ACC112 (cell line): ENCODE results near the gene FAM83G.
A peak's percentile ranks its signal among the peaks of the same experiment; 100 is the strongest.

Experiments
- H2AFZ ChIP-seq: fragments of 200-600 bp; sonication (generic); one replicate; pipeline ENCODE4 v1.6.0; 2017; ENCODE audit warnings: antibody characterized with exemption, low read length; ENCODE audit not compliant: unreplicated experiment
- H3K27ac ChIP-seq: fragments of 200-600 bp; sonication (generic); 2 replicates; pipeline ENCODE4 v1.5.1; 2014; ENCODE audit warnings: low read depth, mild to moderate bottlenecking, antibody characterized with exemption, low read length, moderate library complexity
- H3K27me3 ChIP-seq: fragments of 200-600 bp; sonication (generic); 2 replicates; pipeline ENCODE4 v1.6.1; 2014; ENCODE audit warnings: mild to moderate bottlenecking, antibody characterized with exemption, low read length, moderate library complexity, mixed read lengths; ENCODE audit not compliant: insufficient read depth
- H3K36me3 ChIP-seq: fragments of 200-600 bp; sonication (generic); 2 replicates; pipeline ENCODE4 v1.6.1; 2016; ENCODE audit warnings: mild to moderate bottlenecking, antibody characterized with exemption, low read length, moderate library complexity, mixed read lengths; ENCODE audit not compliant: insufficient read depth
- H3K4me1 ChIP-seq: fragments of 200-600 bp; sonication (generic); one replicate; pipeline ENCODE4 v1.6.1; 2016; ENCODE audit warnings: low read length, mixed read lengths; ENCODE audit not compliant: insufficient read depth, unreplicated experiment, control insufficient read depth
- H3K4me3 ChIP-seq: fragments of 200-600 bp; sonication (generic); 2 replicates; pipeline ENCODE4 v1.5.1; 2014; ENCODE audit warnings: mild to moderate bottlenecking, low read depth, low read length
- H3K79me2 ChIP-seq: fragments of 200-600 bp; sonication (generic); one replicate; pipeline ENCODE4 v1.6.0; 2016; ENCODE audit warnings: low read length; ENCODE audit not compliant: control insufficient read depth, unreplicated experiment, insufficient read depth

Gene FAM83G

DNA sequence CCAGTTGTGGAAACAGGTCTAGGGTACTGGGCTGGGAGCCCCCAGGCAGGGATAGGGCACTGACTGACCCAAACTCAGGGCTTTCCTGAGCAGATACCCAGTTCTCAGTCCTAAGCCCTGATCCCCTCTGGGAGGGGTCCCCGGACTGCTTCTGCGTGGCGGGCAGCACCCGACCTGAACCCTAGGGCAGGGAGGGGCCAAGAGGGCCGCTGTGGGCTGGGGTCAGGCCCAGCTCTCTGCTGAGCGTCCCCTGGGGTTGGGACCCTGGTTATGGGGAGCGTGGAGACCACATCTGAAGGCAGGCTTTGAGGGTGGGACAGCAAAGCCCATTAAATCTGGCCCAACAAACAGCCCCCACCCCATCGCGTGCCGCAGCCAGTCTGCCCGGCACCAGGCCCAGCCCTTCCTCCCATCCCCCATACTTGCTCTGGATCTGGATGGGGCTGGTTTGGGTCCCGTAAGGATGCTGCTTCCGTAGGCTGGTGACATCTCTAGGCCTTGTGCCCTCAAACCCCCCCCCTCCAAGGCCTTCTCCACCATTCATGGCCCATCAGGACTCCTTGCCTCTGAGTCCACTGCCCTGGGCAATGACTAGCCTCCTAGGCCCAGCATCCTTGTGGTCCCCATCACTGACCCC, 691 bp upstream of the FAM83G start:
- Histone ChIP-seq H2AFZ (no peak overlapping the region), H3K4me1 (peaks cover 29% of the 10 kb centered on the region), H3K36me3 (no peaks in the 10 kb centered on the region), H3K79me2 (peaks cover 36% of the 10 kb centered on the region), H3K27me3 (no peaks in the 10 kb centered on the region), H3K4me3 (peak overlapping the region; percentile 95), H3K27ac (peak overlapping the region; percentile 58; the same call in 1 of the 2 replicates)

DNA sequence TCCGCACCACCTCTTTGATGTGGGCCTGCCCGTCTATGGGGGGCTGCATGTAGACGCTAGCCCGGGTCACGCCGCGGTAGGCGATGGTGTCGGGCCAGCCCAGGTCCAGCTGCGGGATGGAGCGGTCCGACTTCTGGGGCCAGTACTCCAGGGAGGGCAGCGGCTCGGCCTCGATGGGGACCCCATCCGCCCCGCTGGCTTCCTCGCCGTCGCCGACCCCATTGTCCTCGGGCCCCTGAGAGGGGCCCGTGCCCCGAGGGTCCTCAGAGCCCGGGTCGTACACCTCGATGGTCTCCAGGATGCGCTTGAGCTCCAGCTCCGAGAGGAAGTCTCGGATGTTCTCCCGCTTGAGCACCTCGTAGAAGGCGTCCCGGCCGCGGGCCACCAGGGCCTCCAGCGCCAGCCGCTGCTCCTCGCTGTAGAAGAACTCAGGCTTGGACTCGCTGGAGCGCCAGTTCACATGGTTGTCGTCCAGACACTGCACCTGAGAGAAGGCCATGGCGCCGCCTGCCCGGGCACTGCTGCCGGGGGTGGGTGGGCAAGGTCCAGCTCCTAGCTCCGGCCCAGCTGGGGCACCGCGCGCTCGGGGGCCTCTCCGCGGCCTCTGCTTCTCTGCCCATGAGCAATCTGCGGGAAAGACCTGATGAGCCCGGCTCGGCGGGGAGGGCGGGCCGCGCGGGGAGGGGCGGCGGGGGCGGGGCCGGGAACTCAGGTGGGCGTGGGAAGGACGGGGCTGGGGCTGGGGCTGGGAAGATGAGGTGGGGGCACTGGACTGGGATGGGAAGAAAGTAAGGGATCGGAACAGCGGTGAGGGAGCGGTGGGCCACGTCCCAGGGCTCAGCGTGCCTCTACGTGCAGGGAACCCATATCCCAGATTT, 782 bp downstream of the FAM83G start:
- Histone ChIP-seq H2AFZ (peak overlapping the region; percentile 77), H3K27ac (peak overlapping the region; percentile 41; the same call in 1 of the 2 replicates), H3K79me2 (peaks cover 47% of the 10 kb centered on the region), H3K4me1 (peaks cover 29% of the 10 kb centered on the region), H3K36me3 (no peaks in the 10 kb centered on the region), H3K4me3 (peak overlapping the region; percentile 95), H3K27me3 (no peaks in the 10 kb centered on the region)

GRCh38 chr17:19002805-19003542, 1.6 kb downstream of the FAM83G start:
- Histone ChIP-seq H3K79me2 (peaks cover 52% of the 10 kb centered on the region), H3K27ac (no peak overlapping the region), H2AFZ (no peak overlapping the region)

GRCh38 chr17:19001907-19002590, 2.5 kb downstream of the FAM83G start:
- H3K36me3 ChIP-seq: peaks cover 10% of the 10 kb centered on the region; the same call in 1 of the 2 replicates
- no peak overlapping the region for H2AFZ ChIP-seq
- H3K4me3 ChIP-seq: peak overlapping the region; percentile 95
- peaks cover 61% of the 10 kb centered on the region for H3K79me2 ChIP-seq
- H3K27ac ChIP-seq: no peak overlapping the region
- H3K4me1 ChIP-seq: peaks cover 29% of the 10 kb centered on the region
- no peaks in the 10 kb centered on the region for H3K27me3 ChIP-seq

More at GRCh38 chr17:19002805-19003542, 1.6 kb downstream of the FAM83G start:
- Histone ChIP-seq H3K27me3 (no peaks in the 10 kb centered on the region), H3K4me1 (peaks cover 29% of the 10 kb centered on the region), H3K4me3 (peak overlapping the region; percentile 95), H3K36me3 (peaks cover under 1% of the 10 kb centered on the region; the same call in 1 of the 2 replicates)

DNA sequence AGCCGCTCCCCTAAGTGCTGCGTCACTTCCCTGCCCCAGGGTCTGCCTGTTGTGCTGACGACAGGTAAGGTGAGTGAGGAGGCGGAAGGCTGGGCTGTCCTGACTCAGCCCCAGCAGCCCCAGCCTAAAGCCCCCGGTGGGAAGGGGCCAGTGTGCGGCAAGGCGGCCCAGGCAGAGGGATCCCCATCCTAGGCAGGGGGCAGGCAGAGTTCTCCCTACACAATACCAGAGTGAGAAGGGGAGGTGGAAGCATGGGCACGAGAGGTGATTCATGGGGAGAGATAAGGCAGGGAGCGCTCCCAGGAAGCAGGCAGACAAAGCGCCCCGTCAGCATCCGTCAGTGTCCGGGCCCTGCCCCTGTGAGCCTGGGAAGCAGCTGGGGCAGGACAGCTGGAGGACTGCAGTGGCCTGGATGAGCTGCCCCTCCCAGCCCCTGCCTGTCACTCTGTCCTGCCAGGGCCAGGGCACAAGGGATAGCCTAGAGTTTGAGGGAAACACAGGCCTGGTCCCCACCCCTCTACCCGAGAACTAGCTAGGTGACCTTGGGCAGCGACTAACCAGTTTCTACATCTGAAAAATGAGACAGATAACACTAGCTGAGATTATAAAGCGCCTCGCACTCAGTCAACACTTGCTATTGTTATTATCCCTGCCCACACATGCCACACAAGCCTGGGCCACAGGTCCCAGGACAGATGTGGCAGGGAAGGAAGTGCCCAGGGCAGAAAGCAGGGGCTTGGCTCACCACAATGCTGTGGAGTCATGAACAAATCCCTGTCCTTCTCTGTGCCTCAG, 3.8 kb downstream of the FAM83G start:
- Histone ChIP-seq H3K79me2 (peaks cover 72% of the 10 kb centered on the region), H2AFZ (no peak overlapping the region), H3K27ac (peak overlapping the region; percentile 45; the same call in 1 of the 2 replicates), H3K27me3 (no peaks in the 10 kb centered on the region), H3K4me1 (peaks cover 29% of the 10 kb centered on the region), H3K4me3 (peak overlapping the region; percentile 21; the same call in 1 of the 2 replicates), H3K36me3 (peaks cover 23% of the 10 kb centered on the region; the same call in 1 of the 2 replicates)

- H3K79me2 ChIP-seq: peaks cover 76% of the 10 kb centered on the region
- H3K4me3 ChIP-seq: no peak overlapping the region
- H3K27me3 ChIP-seq: no peaks in the 10 kb centered on the region
- peaks cover 29% of the 10 kb centered on the region for H3K4me1 ChIP-seq
- H3K27ac ChIP-seq: no peak overlapping the region
- H2AFZ ChIP-seq: no peak overlapping the region
- H3K36me3 ChIP-seq: peaks cover 25% of the 10 kb centered on the region; the same call in 1 of the 2 replicates
Observed at GRCh38 chr17:18999911-19000310, 4.7 kb downstream of the FAM83G start.

- peaks cover 80% of the 10 kb centered on the region for H3K79me2 ChIP-seq
- H3K27ac ChIP-seq: no peak overlapping the region
- peaks cover 29% of the 10 kb centered on the region for H3K4me1 ChIP-seq
- H2AFZ ChIP-seq: no peak overlapping the region
- peaks cover 28% of the 10 kb centered on the region; the same call in 1 of the 2 replicates for H3K36me3 ChIP-seq
- H3K27me3 ChIP-seq: no peaks in the 10 kb centered on the region
- no peak overlapping the region for H3K4me3 ChIP-seq
Observed at GRCh38 chr17:18999394-18999793, 5.2 kb downstream of the FAM83G start.

GRCh38 chr17:18997650-18998196, 6.8 kb downstream of the FAM83G start:
- no peak overlapping the region for H2AFZ ChIP-seq
- H3K79me2 ChIP-seq: peaks cover 78% of the 10 kb centered on the region
- H3K27me3 ChIP-seq: no peaks in the 10 kb centered on the region
- H3K36me3 ChIP-seq: peaks cover 28% of the 10 kb centered on the region; the same call in 1 of the 2 replicates
- peaks cover 22% of the 10 kb centered on the region for H3K4me1 ChIP-seq
- no peak overlapping the region for H3K4me3 ChIP-seq
- no peak overlapping the region for H3K27ac ChIP-seq

- no peak overlapping the region for H2AFZ ChIP-seq
- H3K27me3 ChIP-seq: no peaks in the 10 kb centered on the region
- no peak overlapping the region for H3K27ac ChIP-seq
- H3K79me2 ChIP-seq: peaks cover 69% of the 10 kb centered on the region
- H3K4me3 ChIP-seq: no peak overlapping the region
- H3K36me3 ChIP-seq: peaks cover 28% of the 10 kb centered on the region; the same call in 1 of the 2 replicates
- H3K4me1 ChIP-seq: peaks cover 10% of the 10 kb centered on the region
Observed at GRCh38 chr17:18996458-18996857, 8.1 kb downstream of the FAM83G start.
